AG20443 (cell line): ENCODE measurements around the gene LTB.

ENCODE experiments used
- DNase-seq: peaks from one replicate; pipeline ENCODE4 v3.0.0; 2012; ENCODE audit warnings: low spot score, mixed read lengths

LTB gene

DNA sequence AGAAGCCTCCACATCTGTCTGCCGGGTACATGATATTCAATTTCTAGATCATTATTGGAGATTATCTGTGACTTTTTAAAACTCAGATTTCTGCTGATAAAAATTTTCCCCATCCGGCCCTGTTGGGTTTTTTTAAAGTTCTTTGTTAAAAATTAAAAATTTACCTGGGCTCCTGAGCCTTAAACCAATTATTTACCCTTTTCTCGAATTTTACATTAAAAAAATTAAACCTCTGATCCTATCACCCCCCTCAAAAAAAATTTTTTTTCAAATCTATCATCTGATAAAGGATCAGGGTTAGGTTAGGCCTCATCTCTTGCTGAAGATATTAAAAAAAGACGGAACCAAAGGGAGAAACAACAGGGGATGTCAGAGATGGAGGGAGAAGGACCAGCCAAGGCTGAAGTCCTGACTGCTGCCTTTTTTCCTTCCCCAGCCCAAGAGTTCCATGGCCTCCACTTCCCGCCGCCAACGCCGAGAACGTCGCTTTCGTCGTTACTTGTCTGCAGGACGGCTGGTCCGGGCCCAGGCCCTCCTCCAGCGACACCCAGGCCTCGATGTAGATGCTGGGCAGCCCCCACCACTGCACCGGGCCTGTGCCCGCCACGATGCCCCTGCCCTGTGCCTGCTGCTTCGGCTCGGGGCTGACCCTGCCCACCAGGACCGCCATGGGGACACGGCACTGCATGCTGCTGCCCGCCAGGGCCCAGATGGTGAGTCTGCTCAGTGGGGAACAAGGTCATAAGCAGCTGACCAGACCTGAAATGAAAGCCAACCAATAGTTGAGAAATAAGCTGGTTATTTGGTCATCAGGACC lies 34.3 kb downstream of the LTB start:
- no peak for DNase-seq

DNA sequence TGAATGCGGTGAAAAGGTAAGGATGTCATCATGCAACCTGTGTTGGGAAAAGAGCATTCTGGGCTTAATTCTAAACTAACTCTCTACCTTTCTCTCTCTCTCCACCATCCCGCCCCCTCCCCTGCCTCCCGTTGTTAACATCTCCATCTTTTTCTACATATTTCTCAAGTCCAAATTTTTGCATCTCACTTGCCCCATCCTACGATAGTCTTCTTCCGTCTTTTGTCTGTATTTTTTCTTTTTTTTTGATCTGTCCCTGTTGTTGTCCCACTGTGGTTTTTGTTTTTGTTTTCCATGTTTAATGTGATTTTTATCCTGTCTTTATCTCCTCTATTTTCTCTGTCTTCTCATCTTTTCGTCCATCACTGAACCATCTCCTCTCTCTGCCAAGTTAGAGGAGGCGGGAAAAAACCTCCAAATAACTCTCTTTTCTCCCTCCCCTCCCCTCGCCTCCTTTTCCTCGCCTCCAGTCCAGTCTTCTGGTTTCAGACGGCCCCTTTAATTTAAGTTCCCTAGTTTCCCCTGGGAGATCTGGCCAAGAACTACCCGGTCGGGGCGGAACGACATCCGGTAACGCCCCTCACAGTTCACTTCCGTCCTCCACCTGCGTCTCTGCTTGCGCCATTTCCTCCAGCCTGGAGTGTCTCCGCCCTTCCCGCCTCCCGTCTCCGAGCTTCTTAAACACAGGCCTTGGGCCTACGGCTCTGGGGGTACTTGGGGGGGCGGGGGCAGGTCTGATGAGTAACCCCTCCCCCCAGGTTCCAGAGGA lies 35.1 kb downstream of the LTB start, which contains the start of gene NFKBIL1:
Gene NFKBIL1, plus strand, starts transcription at position 651 of the 769 bp plus-strand sequence. Its CDS starts 87 bp downstream, at position 738.
- DNase-seq: peak; percentile 97

DNA sequence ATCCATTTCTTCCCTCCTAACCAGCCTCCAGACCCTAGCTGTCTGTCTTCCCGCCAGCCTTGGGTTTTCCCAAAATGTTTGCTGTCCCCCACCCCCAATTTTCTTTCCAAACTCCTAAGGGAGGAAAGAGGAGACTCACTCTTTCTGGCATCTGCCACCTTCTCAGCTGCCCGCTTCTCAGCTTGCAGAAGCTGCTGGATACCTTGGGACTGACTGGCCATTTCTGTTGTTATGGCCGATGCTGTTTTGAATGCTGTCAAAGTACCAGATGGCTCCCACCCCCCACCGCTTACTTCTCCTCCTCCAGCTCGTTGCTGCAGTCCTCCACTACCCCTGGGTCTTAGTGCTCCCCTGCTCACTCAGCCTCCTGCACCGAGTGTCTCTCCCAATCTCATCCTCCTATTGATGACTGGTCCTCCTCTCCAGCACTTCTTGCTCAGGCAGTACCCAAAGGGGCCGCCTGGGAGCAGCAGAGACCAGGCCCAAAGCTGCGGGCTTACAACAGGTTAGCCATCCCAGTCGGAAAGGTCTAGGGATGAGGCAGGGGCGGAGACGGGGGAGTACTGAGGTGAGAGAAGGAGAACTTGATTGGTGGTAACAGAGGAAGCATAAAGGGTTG lies 35.8 kb downstream of the LTB start, which contains the start of gene ATP6V1G2:
Gene ATP6V1G2, minus strand, starts transcription at position 270 of the 619 bp plus-strand sequence. Its CDS starts 49 bp downstream, at position 221.
- DNase-seq: peak; percentile 80

DNA sequence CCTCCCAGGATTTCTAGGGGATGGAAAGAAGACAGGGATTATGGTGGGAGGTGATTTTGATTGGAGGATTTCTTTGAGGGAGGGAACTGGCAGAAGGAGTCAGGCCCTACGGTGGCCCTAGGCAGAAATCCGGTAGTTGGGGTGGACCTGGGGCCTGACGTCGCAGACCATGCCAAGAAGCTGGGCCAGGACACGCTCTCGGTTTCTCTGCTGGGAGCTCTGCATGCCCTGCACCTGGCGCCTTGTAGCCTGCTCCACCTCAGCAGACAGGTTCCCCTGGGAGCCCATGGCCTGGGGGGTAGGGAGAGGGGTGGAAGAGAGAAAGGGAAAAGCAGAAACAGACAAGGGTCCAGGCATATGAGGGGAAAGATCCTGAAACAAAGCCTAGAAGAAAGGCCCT lies 36.9 kb downstream of the LTB start:
- no peak for DNase-seq

DNA sequence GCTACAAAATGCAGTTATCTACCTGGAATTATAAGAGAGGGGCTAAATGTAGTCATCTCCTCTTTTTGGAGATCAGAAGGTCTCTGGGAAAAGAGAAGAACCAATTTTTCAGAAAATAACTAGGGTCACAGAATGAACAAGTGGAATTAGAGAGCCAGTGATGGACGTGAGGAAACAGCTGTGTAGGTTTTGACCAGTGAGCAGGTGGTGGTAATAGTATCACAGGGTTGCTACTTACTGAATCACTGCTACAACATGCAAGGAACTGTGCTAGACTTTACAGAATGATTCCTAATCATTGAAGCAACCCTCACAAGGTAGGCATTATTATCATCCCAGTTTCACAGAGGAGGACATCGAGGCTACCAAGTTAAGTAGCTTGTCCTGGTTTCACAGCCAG lies 37.5 kb downstream of the LTB start:
- no peak for DNase-seq

DNA sequence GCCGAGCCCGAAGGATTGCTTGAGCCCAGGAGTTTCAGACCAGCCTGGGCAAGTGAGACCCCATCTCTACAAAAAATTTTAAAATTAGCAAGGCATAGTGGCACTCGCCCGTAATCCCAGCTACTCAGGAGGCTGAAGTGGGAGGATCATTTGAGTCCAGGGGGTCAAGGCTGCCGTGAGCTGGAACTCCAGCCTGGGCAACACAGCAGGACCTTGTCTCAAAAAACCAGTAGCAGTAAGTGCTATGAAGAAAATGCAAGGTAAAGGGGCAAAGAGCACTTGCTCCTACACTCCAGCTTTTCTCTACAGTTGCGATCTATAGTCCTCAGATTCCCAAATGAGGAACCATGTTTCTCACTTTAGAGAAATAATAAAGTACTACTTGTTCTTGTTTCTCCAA lies 38.6 kb downstream of the LTB start:
- DNase-seq: no peak

DNA sequence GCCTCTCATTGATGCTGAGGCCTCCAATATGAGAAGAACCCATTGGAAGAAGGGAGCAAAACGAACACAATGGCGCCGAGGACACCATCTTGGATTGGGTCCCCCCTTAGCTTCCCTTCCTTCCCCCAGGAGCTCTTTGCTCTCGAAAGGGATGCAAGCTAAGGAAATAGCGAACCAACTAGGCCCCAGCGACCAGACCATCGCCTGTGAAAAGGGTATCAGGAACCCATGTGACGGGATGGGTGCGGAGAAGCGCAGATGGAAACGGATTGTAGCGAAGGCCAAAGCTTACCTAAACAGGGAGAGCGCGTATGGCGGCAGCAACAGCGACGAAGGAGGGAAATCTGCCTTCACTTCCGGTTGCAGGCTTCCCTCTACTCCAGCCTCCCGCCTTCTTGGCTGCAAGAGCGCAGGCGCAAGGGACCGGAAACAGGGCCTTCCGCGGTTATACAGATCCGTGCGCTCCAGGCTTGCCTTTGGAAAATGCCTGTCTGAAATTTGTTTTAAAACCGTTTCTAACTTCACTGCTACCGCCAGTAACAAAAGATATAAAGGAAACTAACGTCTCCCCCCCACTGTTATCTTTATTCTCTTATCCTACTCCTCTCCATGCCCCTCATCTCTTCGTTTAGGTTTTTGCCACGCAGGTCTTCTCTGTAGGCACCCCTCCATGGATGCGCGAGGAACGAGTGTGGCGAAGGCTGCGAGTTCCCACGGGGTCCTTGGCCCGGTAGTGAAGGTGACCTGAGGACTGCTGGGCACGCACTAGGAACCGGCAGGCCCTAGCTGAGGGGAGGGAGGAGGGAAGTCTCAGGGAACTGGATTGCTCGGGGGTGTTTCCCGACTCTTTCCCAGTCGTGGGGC lies 40.3 kb downstream of the LTB start, which contains the start of gene DDX39B:
Gene DDX39B, minus strand, starts transcription at position 346 of the 864 bp plus-strand sequence. CDS start 1,471 bp downstream, outside the sequence.
- peak; percentile 97 for DNase-seq

DNA sequence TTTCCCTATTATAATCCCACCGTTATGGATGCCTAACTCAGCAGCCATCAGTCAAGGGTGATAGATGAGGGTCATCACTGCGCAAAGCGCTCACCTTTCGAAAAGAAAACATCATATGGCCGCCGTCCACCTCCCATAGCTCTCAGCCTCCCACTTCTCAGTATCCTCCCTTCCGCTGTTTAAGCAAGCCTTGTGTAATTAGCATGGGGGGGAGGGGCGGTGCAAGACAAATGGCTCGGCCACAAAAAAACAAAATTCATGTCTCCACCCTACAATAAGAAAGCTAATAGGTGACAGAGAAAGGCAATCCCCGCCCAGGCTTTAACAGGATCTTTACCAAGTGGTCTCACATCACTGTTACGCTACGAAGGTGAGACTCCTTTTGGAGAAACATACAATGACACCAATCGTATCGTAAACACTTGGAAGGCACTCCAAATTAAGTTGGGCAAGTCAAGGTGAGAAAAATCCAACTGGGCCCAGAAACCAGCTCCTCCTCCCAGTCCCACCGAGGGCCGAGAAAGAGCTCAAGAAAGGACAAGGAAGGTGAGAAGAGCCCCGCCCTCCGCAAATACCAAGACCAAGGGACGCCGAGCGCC lies 41.1 kb downstream of the LTB start:
- DNase-seq: peak; percentile 55

DNA sequence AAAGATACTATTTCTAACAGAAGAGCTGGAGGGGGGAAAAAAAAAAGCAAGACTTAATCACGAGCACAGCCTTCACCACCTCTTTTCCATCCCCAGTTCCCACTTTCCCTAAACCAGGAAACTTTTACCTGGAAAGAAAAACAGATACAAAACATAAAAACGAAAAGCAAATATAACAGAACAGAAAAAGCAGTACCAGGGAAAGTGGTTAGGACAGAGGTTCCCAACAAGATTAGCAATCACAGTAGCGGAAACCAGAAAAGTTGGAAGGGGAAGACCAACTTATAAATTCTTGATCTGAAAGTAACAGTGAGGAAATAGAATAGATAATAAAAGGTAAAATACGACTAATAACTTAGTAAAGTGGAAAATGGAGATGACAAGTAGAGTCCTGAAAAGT lies 41.6 kb downstream of the LTB start:
- DNase-seq: no peak

DNA sequence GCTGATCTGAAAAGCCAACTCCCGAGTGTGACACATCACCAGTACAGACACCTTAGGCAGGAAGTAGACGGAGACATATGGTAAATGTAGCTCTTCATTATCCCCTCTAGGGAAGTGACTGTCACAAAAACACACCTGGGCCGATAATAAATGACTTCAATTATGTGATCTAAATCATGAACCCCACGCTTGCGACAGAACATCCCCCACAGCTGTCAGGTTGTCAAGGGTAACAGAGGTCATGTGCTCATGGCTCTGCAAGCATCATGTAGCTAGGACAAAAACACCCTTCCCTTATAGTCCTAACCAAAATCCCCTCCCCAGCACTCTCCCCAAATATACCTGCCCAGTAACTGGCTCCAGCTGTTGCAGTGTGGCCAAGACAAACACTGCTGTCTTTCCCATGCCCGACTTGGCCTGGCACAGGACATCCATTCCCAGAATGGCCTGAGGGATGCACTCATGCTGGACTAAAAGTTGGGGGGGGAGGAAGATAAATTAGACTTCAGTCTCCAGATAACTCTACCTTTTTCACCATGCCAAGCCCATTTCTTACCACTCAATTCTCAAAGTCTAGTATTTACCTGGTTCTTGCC lies 43.3 kb downstream of the LTB start:
- DNase-seq: no peak

DNA sequence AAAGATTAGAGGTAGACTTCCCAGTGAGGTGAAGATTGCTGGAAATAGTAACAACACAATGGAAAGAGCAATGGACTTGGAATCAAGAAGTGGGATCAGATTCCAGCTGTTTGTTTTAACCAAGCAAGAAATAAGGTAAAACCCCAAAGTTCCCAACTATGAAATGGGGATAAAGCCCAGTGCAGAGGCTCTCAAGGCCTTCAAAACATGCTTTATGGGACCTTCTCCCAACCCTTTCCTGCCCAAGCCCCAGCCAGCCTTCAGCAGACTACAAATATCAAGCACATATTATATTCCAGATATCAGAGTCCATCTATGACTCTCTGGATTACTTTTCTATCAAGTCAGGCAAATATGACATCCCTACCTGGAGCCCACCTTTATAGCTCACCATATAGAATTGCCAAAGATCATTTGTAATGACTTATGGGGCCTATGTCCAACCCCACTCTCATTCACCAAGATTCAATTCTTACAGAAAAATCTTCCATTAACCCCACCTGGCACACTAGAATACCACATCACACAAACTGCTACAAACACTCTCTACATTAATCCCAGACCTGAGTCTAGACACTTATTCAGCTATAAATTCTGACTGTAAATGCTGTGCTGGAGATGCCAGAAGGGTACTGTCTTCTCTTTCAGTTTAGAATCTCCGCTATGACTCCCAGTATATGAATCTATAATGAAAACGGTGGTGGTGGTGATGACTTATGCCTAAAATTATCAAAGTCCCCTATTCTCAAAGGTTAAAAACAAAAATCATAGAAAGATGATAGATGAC lies 46.5 kb downstream of the LTB start:
- no peak for DNase-seq

DNA sequence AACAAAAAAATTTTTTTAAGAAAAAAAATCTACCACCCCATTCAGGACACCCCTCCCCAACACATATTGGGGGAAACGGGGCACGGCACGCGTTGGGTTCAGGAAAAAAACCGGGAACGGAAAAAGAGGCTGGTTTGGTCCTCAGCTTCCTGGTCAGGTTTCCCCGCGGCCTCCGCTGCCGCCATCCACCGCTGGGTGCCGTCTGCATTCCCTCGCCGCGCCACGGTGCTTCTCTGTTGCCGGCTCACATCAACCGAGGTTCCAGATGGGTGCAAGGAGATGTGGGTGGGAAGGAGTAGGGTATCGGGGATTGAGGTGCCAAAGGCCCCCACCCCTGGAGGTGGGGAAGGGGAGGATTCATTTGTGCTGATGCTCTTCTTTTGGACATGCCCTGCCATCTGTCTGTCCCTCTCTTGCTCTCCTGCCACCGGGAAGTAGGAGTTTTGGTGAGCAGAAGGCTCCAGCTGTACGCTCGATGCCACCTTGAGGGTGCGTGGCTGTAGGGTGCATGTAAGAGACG lies 47.6 kb downstream of the LTB start:
- DNase-seq: no peak

DNA sequence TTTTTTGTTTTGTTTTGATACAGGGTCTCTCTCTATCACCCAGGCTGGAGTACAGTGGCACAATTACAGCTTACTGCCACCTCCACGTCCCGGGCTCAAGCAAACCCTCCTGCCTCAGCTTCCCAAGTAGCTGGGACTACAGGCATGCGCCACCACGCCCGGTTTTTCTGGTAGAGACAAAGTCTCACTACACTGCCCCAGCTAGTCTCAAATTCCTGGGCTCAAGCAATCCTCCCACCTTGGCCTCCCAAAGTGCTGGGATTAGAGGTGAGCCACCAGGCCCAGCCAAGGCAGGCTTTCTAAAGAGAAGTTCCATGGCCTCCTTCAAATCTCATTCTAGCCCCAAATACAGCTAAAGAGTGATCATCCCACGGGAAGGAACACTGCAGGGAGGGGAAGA lies 48.2 kb downstream of the LTB start:
- DNase-seq: no peak

DNA sequence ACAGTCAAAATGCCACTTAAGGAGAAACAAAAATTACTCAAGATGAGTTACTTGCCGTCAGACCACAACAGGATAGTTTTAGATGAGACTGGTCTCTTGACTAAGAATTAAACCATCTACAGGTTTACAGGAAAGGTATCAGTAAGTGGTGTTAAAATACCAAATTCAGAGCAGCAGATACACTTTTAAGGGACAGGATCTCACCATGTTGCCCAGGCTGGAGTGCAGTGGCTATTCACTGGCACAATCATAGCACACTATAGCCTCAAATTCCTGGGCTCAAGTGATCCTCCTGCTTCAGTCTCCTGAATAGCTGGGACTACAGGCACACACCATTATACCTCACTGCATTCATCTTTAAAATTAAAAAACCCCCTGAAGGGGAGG lies 48.8 kb downstream of the LTB start:
- no peak for DNase-seq

DNA sequence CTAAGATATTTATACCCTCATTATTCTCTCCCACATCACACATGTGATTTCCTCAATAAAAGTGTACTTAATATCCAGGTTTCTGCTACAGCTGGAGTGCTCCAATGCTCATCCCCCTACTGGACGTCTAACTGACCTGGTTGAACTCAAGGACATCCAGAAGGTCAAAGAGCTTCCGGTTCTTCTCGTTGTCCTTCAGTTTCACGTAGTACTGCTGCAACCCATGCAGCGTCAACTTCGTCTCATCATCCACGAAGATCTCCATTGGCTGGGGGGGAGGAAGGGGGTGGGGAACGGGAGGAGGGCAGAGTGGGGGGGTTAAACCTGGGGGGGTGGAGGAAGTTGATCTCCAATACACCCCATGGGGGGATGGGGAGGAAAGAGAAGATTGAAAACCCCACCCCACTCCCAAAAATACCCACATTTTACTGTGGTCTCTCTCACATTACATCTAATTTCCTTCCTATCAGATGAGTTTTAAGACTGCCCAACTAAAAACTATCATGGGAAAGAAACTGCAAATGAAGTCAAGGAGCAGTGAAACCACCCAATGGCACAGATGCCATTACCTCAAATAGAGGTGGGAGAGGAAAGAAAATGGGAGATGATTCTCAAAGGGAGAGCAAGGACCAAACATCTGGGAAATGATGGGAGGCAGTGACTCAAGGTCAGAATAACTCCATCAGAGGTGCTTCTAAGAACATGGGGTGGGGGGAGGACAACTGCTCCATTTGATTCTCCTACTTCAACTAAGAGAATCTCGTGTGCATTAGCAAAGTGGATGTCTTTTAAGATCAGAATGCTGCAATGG lies 49.4 kb downstream of the LTB start:
- DNase-seq: no peak

DNA sequence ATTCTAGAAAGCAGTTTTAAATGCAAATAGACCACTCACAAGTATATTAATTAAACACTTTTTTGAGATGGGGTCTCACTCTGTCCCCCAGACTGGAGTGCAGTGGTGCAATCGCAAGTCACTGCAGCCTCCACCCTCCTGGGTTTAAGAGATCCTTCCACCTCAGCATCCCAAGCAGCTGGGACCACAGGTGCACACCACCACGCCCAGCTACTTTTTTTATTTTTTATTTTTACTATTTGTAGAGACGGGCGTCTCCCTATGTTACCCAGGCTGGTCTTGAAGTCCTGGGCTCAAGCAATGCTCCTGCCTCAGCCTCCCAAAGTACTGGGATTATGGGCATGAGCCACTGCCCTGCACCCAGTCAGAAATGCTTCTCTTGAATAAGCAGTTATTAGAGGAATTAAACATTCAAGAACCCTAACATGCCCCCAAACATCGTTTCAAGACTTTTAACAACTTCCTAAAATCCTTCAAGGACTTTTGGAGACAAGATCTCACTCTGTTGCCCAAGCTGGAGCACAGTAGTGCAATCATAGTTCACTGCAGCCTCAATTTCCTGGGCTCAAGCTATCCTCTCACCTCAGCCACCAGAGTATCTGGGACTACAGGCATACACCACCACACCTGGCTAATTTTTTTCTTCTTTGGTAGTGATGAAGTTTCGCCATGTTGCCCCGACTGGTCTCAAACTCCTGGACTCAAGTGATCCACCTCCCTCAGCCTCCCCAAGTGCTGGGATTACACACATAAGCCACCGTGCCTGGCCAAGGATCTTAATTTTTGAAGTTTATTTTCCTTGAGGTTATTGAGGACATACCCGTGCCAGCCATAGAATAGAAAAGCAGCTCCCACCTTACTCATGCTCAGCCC lies 50.2 kb downstream of the LTB start:
- no peak for DNase-seq

DNA sequence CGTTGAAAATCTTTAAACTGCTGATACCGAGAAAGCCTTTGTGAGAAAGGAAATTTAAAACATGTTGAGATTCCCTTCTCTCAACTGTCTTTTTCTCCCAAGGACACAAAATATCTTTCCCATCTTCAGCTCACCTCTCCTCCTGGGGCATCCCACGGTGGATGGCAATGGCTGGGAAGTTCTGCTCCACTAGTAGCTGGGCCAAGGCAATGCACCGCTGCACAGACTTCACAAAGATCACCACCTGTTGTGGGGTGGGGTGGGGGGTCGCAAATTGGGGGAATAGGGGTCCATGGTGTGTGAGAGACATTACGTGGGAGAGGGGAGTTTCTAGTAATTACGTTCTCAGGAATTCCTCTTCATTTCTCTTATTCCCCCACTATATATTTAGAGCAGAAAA lies 51.1 kb downstream of the LTB start:
- no peak for DNase-seq

DNA sequence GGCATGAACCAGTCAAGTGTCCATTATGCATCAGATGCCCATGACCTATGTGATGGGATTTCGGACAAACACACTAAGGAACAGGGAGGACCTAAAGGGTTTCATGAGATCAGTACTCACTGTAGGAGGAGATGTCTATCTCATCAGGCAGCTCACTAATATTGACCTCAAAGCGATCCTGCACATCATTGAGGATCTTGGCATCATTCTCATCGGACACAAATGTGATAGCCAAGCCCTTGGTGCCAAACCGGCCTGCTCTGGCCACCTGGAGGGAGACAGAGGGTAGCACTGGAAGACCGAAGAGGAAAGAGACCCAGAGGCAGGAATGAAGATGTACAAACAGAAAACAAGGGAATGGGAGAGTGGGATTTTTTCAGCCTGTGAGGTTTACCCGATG lies 51.6 kb downstream of the LTB start:
- no peak for DNase-seq
